Measurements from ENCODE around the gene WDFY2. TPM values are rescaled to one million over a fixed set of nuclear protein-coding genes. Genes with fewer than 3 reads are reported as not detected.

Gene WDFY2
- total and polyA plus RNA-seq, 2 of the 13 experiments (the other 11 are each of a cell fraction or from before 2014, with no cell fraction given), result 22.6 to 27.0 TPM

DNA sequence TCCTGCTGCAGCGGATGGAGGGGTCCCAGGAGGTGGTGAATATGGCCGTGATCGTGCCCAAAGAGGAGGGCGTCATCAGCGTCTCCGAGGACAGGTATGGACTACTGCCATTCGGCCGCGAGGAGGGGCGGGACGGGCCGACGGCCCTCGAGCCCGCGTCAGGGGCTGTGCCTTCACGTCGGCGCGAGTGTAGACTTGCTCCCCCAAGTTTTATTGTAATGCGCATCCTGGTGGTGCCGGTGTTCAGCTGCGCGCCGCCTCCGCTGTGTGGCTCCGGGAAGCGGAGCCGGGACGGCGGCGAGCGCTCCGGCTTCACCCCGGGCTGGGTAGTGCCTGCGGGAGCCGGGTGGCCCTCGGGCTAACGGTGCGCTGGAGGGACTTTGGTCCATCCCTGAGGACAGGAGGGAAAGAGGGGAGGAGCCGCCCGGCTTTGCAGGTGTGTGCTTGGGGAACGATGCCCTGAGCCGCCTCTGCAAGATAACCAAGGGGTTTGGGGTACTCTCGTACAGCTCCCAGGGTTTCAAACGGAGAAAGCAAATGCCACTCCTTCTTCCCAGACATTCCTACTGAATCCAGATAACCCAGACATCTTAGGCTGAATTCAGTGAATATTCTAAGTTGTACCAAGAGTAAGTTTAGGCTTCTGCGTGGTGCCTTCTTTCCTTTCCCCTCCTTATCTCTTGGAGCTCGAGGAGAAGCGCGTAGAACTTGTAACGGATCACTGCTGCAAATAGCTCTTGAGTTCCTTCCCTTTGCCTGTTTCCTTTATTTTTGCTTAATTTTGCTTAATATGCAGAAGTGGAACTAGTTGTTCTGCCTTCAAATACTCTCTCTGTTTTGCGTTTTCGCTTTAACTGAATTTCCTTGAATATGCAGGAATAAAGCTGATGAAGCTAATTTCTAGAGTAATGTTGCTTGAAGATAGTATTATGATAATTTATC is 740 bp downstream of the WDFY2 start (continued):
- TF ChIP-seq, protein P1, sequence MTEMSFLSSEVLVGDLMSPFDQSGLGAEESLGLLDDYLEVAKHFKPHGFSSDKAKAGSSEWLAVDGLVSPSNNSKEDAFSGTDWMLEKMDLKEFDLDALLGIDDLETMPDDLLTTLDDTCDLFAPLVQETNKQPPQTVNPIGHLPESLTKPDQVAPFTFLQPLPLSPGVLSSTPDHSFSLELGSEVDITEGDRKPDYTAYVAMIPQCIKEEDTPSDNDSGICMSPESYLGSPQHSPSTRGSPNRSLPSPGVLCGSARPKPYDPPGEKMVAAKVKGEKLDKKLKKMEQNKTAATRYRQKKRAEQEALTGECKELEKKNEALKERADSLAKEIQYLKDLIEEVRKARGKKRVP (CRISPR knock-in tag; IDR thresholded peaks at IDR 0.05), result 0 out of 4 replicates have a peak, but pooled peaks of 1 of the 2 experiments have one; percentile 27
- TF ChIP-seq REXO4 (CRISPR knock-in tag; IDR thresholded peaks at IDR 0.05; ENCODE audit: borderline replicate concordance), result no peak
- 0 out of 2 replicates have a peak, but pooled peaks have one; percentile 19 for TF ChIP-seq HNRNPL (IDR thresholded peaks at IDR 0.05; ENCODE audit: low read depth, low read length)
- no peak for TF ChIP-seq SRSF9 (IDR thresholded peaks at IDR 0.05; ENCODE audit: borderline replicate concordance, insufficient read depth, low read depth, low read length, poor library complexity, severe bottlenecking)
- peak; percentile 81; the same call in 1 of the 2 replicates for TF ChIP-seq ZNF430 (CRISPR knock-in tag; IDR thresholded peaks at IDR 0.05)
- peak; percentile 73 for TF ChIP-seq ZNF781 (CRISPR knock-in tag; IDR thresholded peaks at IDR 0.05; ENCODE audit: borderline replicate concordance, not compliant biosample characterization)
- no peak for TF ChIP-seq TRIM24 (CRISPR knock-in tag; IDR thresholded peaks at IDR 0.05)
- no peak for TF ChIP-seq MYNN (CRISPR knock-in tag; IDR thresholded peaks at IDR 0.05; ENCODE audit: low read depth)
- TF ChIP-seq HOXD1 (CRISPR knock-in tag; IDR thresholded peaks at IDR 0.05), result 0 out of 2 replicates have a peak, but pooled peaks have one; percentile 39
- TF ChIP-seq, protein P2, sequence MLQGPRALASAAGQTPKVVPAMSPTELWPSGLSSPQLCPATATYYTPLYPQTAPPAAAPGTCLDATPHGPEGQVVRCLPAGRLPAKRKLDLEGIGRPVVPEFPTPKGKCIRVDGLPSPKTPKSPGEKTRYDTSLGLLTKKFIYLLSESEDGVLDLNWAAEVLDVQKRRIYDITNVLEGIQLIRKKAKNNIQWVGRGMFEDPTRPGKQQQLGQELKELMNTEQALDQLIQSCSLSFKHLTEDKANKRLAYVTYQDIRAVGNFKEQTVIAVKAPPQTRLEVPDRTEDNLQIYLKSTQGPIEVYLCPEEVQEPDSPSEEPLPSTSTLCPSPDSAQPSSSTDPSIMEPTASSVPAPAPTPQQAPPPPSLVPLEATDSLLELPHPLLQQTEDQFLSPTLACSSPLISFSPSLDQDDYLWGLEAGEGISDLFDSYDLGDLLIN (CRISPR knock-in tag; IDR thresholded peaks at IDR 0.05; ENCODE audit: borderline replicate concordance), result 0 out of 2 replicates have a peak, but pooled peaks have one; percentile 25
- TF ChIP-seq, protein P3, sequence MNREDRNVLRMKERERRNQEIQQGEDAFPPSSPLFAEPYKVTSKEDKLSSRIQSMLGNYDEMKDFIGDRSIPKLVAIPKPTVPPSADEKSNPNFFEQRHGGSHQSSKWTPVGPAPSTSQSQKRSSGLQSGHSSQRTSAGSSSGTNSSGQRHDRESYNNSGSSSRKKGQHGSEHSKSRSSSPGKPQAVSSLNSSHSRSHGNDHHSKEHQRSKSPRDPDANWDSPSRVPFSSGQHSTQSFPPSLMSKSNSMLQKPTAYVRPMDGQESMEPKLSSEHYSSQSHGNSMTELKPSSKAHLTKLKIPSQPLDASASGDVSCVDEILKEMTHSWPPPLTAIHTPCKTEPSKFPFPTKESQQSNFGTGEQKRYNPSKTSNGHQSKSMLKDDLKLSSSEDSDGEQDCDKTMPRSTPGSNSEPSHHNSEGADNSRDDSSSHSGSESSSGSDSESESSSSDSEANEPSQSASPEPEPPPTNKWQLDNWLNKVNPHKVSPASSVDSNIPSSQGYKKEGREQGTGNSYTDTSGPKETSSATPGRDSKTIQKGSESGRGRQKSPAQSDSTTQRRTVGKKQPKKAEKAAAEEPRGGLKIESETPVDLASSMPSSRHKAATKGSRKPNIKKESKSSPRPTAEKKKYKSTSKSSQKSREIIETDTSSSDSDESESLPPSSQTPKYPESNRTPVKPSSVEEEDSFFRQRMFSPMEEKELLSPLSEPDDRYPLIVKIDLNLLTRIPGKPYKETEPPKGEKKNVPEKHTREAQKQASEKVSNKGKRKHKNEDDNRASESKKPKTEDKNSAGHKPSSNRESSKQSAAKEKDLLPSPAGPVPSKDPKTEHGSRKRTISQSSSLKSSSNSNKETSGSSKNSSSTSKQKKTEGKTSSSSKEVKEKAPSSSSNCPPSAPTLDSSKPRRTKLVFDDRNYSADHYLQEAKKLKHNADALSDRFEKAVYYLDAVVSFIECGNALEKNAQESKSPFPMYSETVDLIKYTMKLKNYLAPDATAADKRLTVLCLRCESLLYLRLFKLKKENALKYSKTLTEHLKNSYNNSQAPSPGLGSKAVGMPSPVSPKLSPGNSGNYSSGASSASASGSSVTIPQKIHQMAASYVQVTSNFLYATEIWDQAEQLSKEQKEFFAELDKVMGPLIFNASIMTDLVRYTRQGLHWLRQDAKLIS (CRISPR knock-in tag; IDR thresholded peaks at IDR 0.05), result peak; percentile 77; the same call in 1 of the 2 replicates
- TF ChIP-seq PAWR (CRISPR knock-in tag; IDR thresholded peaks at IDR 0.05; ENCODE audit: borderline replicate concordance), result no peak
- no peak for TF ChIP-seq MLX (CRISPR knock-in tag; IDR thresholded peaks at IDR 0.05)
- no peak for TF ChIP-seq NFRKB (IDR thresholded peaks at IDR 0.05)
- TF ChIP-seq NCOA1 (CRISPR knock-in tag; IDR thresholded peaks at IDR 0.05), result no peak
- TF ChIP-seq EEA1 (CRISPR knock-in tag; IDR thresholded peaks at IDR 0.05; ENCODE audit: borderline replicate concordance), result peak; percentile 74
- TF ChIP-seq EED (CRISPR knock-in tag; IDR thresholded peaks at IDR 0.05), result peak; percentile 72; the same call in 1 of the 2 replicates
- TF ChIP-seq ZBTB7A (CRISPR knock-in tag; IDR thresholded peaks at IDR 0.05), result peak; percentile 10; the same call in 1 of the 2 replicates
- TF ChIP-seq ZNF441 (CRISPR knock-in tag; IDR thresholded peaks at IDR 0.05; ENCODE audit: borderline replicate concordance), result 0 out of 2 replicates have a peak, but pooled peaks have one; percentile 13
- 0 out of 2 replicates have a peak, but pooled peaks have one; percentile 35 for TF ChIP-seq ZMYM3 (CRISPR knock-in tag; IDR thresholded peaks at IDR 0.05)

All from HepG2 (cell line).